ENCODE results near the gene ANKRD22. TPM values are rescaled to one million over a fixed set of nuclear protein-coding genes. Genes with fewer than 3 reads are reported as not detected.

The ANKRD22 gene
- total and polyA plus RNA-seq, 2 of the 8 experiments (the other 6 are each of a cell fraction or from before 2014, with no cell fraction given), result 0.68 TPM; not detected in 1

DNA sequence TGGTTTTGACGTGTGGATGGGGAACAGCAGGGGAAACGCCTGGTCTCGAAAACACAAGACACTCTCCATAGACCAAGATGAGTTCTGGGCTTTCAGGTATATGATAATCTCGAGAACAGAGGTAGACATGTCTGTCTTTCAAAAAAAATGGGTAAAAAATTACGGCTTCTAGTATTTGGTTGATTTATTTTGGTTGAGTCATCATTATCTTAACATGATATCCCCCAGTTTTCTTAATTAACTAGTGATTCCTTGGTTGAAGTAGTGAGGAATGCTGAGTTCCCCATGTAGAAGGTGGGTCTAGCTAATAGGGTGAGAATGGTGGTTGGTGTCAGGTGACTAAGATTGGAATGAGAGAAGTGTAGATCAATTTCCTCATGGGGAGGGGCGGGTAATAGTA lies 38.4 kb downstream of the ANKRD22 start (continued):
- TF ChIP-seq KDM5A (IDR thresholded peaks at IDR 0.05; ENCODE audit: low read length) (no peak), RXRA (IDR thresholded peaks at IDR 0.05; ENCODE audit: insufficient read depth, low read depth, low read length) (no peak), RAD21 (IDR thresholded peaks at IDR 0.05 in 1 of 2, conservative IDR thresholded peaks at IDR 0.05 in 1 of 2; ENCODE audit: low read depth in 2 of 2, low read length in 2 of 2) (no peak)
